Ascending aorta (tissue), 2 donors: Measurements from ENCODE around the gene CNNM2. TPM values are rescaled to one million over a fixed set of nuclear protein-coding genes. Genes with fewer than 3 reads are reported as not detected.
"Not testable (repeated sequence)": the region's sequence is repeated elsewhere in the genome, so short reads cannot be mapped to it uniquely, and the experiment has no call there.

Source experiments
- DNase-seq, 2 donors: peaks; one replicate each; pipeline ENCODE4 v3.0.0-alpha.2; 2019; ENCODE audit warnings: low spot score in 2 of 2
- H3K27ac ChIP-seq, 2 donors: fragments of 200-600 bp; sonication (generic); one replicate each; pipeline ENCODE4 v1.5.1; 2016 to 2017; ENCODE audit warnings: mild to moderate bottlenecking in 1 of 2
- H3K27me3 ChIP-seq: fragments of 200-600 bp; sonication (generic); one replicate; pipeline ENCODE4 v1.5.1; 2017
- H3K36me3 ChIP-seq, 2 donors: fragments of 200-600 bp; sonication (generic); one replicate each; pipeline ENCODE4 v1.5.1; 2016
- H3K4me1 ChIP-seq, 2 donors: fragments of 200-600 bp; sonication (generic); one replicate each; pipeline ENCODE4 v1.5.1; 2016 to 2017; ENCODE audit warnings: mild to moderate bottlenecking in 1 of 2
- H3K4me3 ChIP-seq, 2 donors: fragments of 200-600 bp; sonication (generic); one replicate each; pipeline ENCODE4 v1.5.1; 2016 to 2017; ENCODE audit warnings: mild to moderate bottlenecking in 1 of 2
- H3K9me3 ChIP-seq, 2 donors: fragments of 200-600 bp; sonication (generic); one replicate each; pipeline ENCODE4 v1.5.1; 2016
- CTCF ChIP-seq, 3 experiments: fragments of 200-600 bp in 2 of 3; fragments of 450-650 bp in 1 of 3; sonication (generic) in 2 of 3; IDR thresholded peaks; one replicate each; pipeline ENCODE4 v1.5.1; 2016 to 2019; ENCODE audit warnings: antibody characterized with exemption in 3 of 3, mild to moderate bottlenecking in 1 of 3, moderate library complexity in 1 of 3
- intact Hi-C: fragments of 100-400 bp; cut with DNase I; formaldehyde crosslinking; loops from one replicate; pipeline ENCODE4 v1.15.1; 2023
- total RNA-seq: library from RNA; depleted of rRNA; stranded (reverse); fragments of >200 nt; gene quantifications from one replicate; pipeline ENCODE4 v1.1.0, GENCODE V29; 2016

The CNNM2 gene
- total RNA-seq, 1 donor from 2014 or later: 18.7 TPM

GRCh38 chr10:103064956-103065355 lies 146.9 kb downstream of the CNNM2 start:
- Histone ChIP-seq H3K9me3 (no peaks in the 10 kb centered on the region), H3K27ac (no peak overlapping the region), H3K36me3 (no peaks in the 10 kb centered on the region), H3K4me3 (no peak overlapping the region), H3K27me3 (no peaks in the 10 kb centered on the region), H3K4me1 (peaks cover 0 to 3% of the 10 kb centered on the region in 2 donors)
- DNase-seq: no peak
- intact Hi-C loops: loop anchor here (5.0 kb wide), 2 partner anchors 182 to 228 kb away; partner anchors contain the start of genes CYP17A1 and RPEL1
- no peak for TF ChIP-seq CTCF (IDR thresholded peaks at IDR 0.05)

DNA sequence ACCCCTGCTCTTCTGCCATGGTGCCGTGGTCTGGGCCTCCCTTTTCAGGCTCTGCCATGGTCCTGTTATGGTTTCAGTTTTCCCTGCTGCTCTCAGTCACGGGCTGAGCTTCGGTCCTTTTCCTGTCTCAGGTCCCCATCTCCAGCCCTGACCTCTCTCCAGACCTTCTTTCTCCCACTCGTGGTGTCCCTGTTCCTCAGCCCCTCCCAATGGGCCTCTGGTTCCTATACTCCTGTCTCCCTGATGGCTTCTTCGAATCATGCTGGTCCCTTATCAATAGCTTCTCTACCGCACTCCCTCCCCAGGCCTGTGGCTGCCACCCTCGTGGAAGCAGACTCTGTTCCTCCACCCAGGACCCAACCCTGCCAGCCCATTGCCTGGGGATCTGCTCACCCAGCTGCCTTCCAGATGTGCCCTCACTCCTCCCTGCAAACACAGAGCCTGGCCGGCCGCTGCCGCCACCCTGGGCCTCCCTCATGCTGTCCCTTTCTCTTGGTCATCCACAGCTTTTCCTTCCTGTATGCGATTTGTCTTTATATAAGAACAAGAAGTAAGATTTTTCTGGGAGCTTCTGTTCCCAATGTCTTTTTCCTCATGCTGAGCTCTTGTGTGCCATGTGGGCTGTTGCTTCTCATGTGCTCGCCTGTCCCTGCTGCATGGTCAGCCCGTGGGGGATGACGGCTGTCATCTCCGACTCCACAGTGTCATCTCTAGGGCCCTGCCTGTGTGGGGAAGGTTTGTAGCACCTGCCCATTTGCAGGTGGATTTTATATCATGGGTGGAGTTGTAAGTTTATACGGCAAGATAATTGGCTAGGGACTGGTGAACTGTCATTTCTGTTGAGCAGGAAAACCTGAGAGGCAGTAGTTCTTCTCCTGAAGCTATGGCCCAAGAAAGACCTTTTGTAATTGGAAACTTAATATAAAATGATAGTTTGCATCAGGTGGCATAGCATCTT lies 148.3 kb downstream of the CNNM2 start:
- no peak overlapping the region for H3K27ac ChIP-seq

GRCh38 chr10:103067099-103067477 lies 149.0 kb downstream of the CNNM2 start:
- not testable (repeated sequence) for H3K4me1 ChIP-seq, H3K4me3 ChIP-seq, H3K27me3 ChIP-seq, H3K9me3 ChIP-seq, H3K27ac ChIP-seq, H3K36me3 ChIP-seq
- peak in 1 of 2 donors; percentile 13 for DNase-seq
- intact Hi-C loops: loop anchor here (5.0 kb wide), 2 partner anchors 180 to 230 kb away; partner anchors contain the start of genes CYP17A1 and RPEL1

More for the DNA sequence above, 148.3 kb downstream of the CNNM2 start:
- Histone ChIP-seq H3K4me3 (no peak overlapping the region), H3K27me3 (no peaks in the 10 kb centered on the region), H3K36me3 (peaks cover 0 to 3% of the 10 kb centered on the region in 2 donors), H3K9me3 (no peaks in the 10 kb centered on the region), H3K4me1 (peaks cover 0 to 1% of the 10 kb centered on the region in 2 donors)
- intact Hi-C loops: loop anchor here (5.0 kb wide), 2 partner anchors 181 to 229 kb away; partner anchors contain the start of genes CYP17A1 and RPEL1
- DNase-seq: peak in 1 of 2 donors; percentile 56
- no peak for TF ChIP-seq CTCF (IDR thresholded peaks at IDR 0.05)

- no peaks in the 10 kb centered on the region for H3K27me3 ChIP-seq
- no peaks in the 10 kb centered on the region for H3K9me3 ChIP-seq
- H3K4me3 ChIP-seq: no peak overlapping the region
- no peak overlapping the region for H3K27ac ChIP-seq
- peaks cover 0 to 11% of the 10 kb centered on the region in 2 donors for H3K36me3 ChIP-seq
- DNase-seq: peak in 1 of 2 donors; percentile 2
- H3K4me1 ChIP-seq: no peaks in the 10 kb centered on the region
- intact Hi-C loops: loop anchor here (5.0 kb wide), 2 partner anchors 180 to 230 kb away; partner anchors contain the start of genes CYP17A1 and RPEL1
- TF ChIP-seq CTCF (IDR thresholded peaks at IDR 0.05): no peak
Observed at GRCh38 chr10:103067484-103067883, 149.4 kb downstream of the CNNM2 start.

DNA sequence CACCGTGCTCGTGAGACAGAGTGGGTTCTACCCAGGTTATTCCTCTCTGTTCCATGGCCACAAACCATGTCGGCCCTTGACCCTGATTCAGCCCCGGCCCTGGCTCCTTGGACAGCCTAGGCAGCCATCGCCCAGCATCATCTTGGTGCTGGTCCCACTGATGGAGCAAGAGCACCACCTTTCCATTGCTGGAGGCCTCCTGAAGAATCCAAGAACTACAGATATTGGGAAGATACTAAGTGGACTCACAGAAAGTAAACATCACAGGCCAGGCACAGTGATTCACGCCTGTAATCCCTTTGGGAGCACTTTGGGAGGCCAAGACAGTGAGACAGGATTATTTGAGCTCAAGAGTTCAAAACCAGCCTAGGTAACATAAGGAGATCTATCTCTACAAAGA lies 149.9 kb downstream of the CNNM2 start:
- H3K4me1 ChIP-seq: no peaks in the 10 kb centered on the region
- peaks cover 0 to 11% of the 10 kb centered on the region in 2 donors for H3K36me3 ChIP-seq
- no peak for TF ChIP-seq CTCF (IDR thresholded peaks at IDR 0.05)
- intact Hi-C loops: loop anchor here (5.0 kb wide), 2 partner anchors 179 to 231 kb away; partner anchors contain the start of genes CYP17A1 and RPEL1
- no peak overlapping the region for H3K27ac ChIP-seq
- H3K27me3 ChIP-seq: no peaks in the 10 kb centered on the region
- H3K4me3 ChIP-seq: no peak overlapping the region
- no peaks in the 10 kb centered on the region for H3K9me3 ChIP-seq
- DNase-seq: peak in 1 of 2 donors; percentile 5
